Activated CD8-positive, alpha-beta memory T cell treated with anti-CD3 and anti-CD28 coated beads for 24 hours (primary cell): ENCODE results near the gene ZNF106.

Experiments
- DNase-seq: peaks from one replicate; pipeline ENCODE4 v3.0.0-alpha.2; 2020

ZNF106 gene

DNA sequence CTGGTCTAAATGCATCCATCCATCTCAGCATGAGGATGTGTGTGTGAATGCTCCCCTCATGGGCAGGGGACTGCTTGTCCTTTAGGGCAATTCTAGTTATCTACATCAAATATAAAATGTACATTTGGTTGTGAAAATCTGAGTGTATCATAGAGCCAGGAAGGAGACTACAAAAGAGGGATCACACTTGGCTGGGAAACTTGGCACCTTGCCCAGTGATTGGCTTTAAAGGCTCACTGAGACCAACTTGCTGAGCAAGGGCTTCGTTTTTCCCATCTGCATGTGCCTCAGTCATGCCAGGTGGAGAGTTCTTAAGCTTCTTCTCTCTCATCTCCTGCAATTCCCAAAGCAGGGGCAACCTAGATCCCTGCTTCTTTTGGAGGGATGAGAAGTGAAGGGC is 126.4 kb downstream of the ZNF106 start:
- DNase-seq = no peak

DNA sequence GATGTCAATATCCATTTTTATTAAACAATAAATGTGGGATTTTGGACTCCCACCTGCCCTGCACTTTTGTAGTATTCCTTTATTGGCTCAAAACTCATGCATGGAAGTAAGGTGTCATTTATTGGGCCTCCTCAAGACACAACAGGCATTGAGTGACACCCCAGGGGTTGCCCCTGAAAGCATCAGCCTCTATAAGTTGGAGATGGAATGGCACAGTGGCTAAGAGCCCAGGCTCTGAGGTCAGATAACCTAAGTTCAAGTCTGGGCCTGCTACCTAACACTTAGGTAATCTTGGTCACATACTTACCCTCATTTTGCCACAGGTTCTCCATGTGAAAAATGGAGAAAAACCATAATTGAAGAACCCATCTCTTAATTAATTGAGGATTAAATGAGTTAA is 127.0 kb downstream of the ZNF106 start:
- no peak for DNase-seq

DNA sequence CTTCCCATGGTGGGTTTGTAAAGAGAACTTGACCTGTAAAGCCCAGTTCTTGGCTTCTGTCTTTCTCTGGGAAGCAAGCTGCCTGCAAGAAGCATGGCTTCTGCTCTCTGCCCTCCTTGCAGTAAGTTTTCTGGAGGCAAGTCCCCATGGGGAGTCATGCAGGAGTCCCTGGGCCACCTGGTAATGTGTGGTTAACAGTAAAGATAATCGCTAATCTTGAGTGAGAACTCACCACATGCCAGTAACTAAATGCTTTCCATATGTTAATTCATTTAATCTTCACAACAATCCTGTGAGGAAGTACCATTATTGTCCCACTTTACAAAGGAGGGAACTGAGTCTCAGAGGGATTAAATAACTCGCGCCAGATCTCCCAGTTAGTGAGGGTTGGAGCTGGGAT is 127.5 kb downstream of the ZNF106 start:
- no peak for DNase-seq
